Caco-2 (cell line): ENCODE measurements around the gene PAK5. TPM values are rescaled to one million over a fixed set of nuclear protein-coding genes. Genes with fewer than 3 reads are reported as not detected.

Experiments
- BruUV-seq: library from RNA; stranded (reverse); fragments of 400-500 nt; replicated peaks from 2 replicates; lab custom pipeline; 2021; lab: Mats Ljungman, UMichigan
- CTCF ChIA-PET: fragments of 300-600 bp; sonication (Branson Sonifier 250); formaldehyde crosslinking; loops from one replicate; lab custom pipeline; 2022; ENCODE audit warnings: antibody characterized with exemption; lab: Charles Lee
- POLR2A ChIA-PET: fragments of 300-600 bp; sonication (Branson Sonifier 250); formaldehyde crosslinking; loops from one replicate; lab custom pipeline; 2022; ENCODE audit warnings: antibody characterized with exemption; lab: Charles Lee
- DNase-seq, 2 experiments: peaks; one replicate each; pipeline versions ENCODE4 v3.0.0 to v3.0.0-alpha.2; 2020 to 2022
- H3K27me3 ChIP-seq: replicated peaks from 2 replicates; pipeline ENCODE4 v1.6.0; 2011; ENCODE audit warnings: low read length; ENCODE audit not compliant: control insufficient read depth, insufficient read depth
- H3K36me3 ChIP-seq: 2 replicates; pipeline ENCODE4 v1.5.1; 2011; ENCODE audit warnings: low read length; ENCODE audit not compliant: control insufficient read depth, insufficient read depth
- H3K4me1 ChIP-seq: fragments of 250-450 bp; sonication (Bioruptor Pico); 2 replicates; pipeline ENCODE4 v1.5.1; 2020; ENCODE audit warnings: mild to moderate bottlenecking
- H3K4me3 ChIP-seq: 2 replicates; pipeline ENCODE4 v1.5.1; 2011; ENCODE audit warnings: low read depth, mild to moderate bottlenecking, control low read depth, low read length
- H3K9me3 ChIP-seq: fragments of 250-450 bp; sonication (Bioruptor Pico); 2 replicates; pipeline ENCODE4 v1.5.1; 2020; ENCODE audit warnings: mild to moderate bottlenecking, moderate library complexity
- H3K27ac Mint-ChIP-seq: one replicate; pipeline ENCODE4 v1.8.0; 2022; ENCODE audit warnings: mixed read lengths; ENCODE audit not compliant: unreplicated experiment
- H3K27me3 Mint-ChIP-seq: one replicate; pipeline ENCODE4 v1.8.0; 2022; ENCODE audit warnings: mixed read lengths; ENCODE audit not compliant: insufficient read depth, unreplicated experiment
- H3K36me3 Mint-ChIP-seq: one replicate; pipeline ENCODE4 v1.8.0; 2022; ENCODE audit warnings: mild to moderate bottlenecking, mixed read lengths; ENCODE audit not compliant: insufficient read depth, unreplicated experiment
- H3K4me1 Mint-ChIP-seq: one replicate; pipeline ENCODE4 v1.8.0; 2022; ENCODE audit warnings: low read depth, mixed read lengths; ENCODE audit not compliant: unreplicated experiment
- H3K4me3 Mint-ChIP-seq: one replicate; pipeline ENCODE4 v1.8.0; 2022; ENCODE audit warnings: mild to moderate bottlenecking, moderate library complexity, mixed read lengths; ENCODE audit not compliant: unreplicated experiment
- H3K9me3 Mint-ChIP-seq: one replicate; pipeline ENCODE4 v1.8.0; 2022; ENCODE audit warnings: mixed read lengths; ENCODE audit not compliant: unreplicated experiment
- intact Hi-C: fragments of 100-400 bp; cut with micrococcal nuclease; formaldehyde crosslinking; loops from one replicate; pipeline ENCODE4 v1.10.0; 2022; ENCODE audit not compliant: unreplicated experiment
- total RNA-seq: library from RNA; stranded (reverse); gene quantifications from 2 replicates; pipeline ENCODE4 v1.2.3, GENCODE V29; 2022
- TF ChIP-seq, protein P1 (sequence below), 2 experiments: fragments of 200-600 bp in 1 of 2; IDR thresholded peaks; 1 replicate in 1 of 2; 2 replicates in 1 of 2; pipeline versions ENCODE4 v1.5.1 to v1.8.0; 2011 to 2022; ENCODE audit warnings: antibody characterized with exemption in 1 of 2, control low read depth in 1 of 2, inconsistent platforms in 1 of 2, low read depth in 1 of 2, low read length in 1 of 2, mild to moderate bottlenecking in 1 of 2, moderate library complexity in 1 of 2; ENCODE audit not compliant: insufficient read depth in 1 of 2, severe bottlenecking in 1 of 2, unreplicated experiment in 1 of 2

Gene PAK5
- total RNA-seq, 1 experiment from 2014 or later: not detected

DNA sequence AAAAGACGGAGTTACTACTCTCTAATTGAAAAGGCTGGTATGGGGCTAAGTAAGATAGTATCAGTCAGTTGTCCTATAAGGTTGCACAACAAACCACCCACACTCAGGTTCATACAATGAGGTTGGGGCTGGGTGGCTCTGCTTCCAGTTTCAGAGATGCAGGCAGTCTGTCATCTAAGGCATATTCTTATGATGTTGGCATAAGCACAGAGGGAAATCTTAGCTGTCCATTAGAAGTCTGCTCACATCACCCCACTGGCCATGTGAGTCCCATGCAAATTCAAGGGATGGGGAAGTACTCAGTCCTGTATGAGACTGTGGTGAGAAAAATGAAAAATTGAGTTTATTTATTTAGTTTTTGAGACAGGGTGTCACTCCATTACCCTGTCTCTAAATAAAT is 205.9 kb downstream of the PAK5 start:
- CTCF ChIA-PET: no interaction called here
- Histone ChIP-seq H3K27me3 (no peaks in the 10 kb centered on the region), H3K4me3 (no peak overlapping the region), H3K36me3 (no peaks in the 10 kb centered on the region), H3K4me1 (no peaks in the 10 kb centered on the region), H3K9me3 (no peaks in the 10 kb centered on the region)
- BruUV-seq: no TSS peak
- intact Hi-C loops: no loop called here
- POLR2A ChIA-PET: no interaction called here
- no peak for DNase-seq
- Mint-ChIP-seq H3K27me3 (peaks cover 8% of the 10 kb centered on the region), H3K4me1 (no peaks in the 10 kb centered on the region), H3K36me3 (no peaks in the 10 kb centered on the region), H3K27ac (no peak overlapping the region), H3K4me3 (no peak overlapping the region), H3K9me3 (no peaks in the 10 kb centered on the region)
- TF ChIP-seq, protein P1, sequence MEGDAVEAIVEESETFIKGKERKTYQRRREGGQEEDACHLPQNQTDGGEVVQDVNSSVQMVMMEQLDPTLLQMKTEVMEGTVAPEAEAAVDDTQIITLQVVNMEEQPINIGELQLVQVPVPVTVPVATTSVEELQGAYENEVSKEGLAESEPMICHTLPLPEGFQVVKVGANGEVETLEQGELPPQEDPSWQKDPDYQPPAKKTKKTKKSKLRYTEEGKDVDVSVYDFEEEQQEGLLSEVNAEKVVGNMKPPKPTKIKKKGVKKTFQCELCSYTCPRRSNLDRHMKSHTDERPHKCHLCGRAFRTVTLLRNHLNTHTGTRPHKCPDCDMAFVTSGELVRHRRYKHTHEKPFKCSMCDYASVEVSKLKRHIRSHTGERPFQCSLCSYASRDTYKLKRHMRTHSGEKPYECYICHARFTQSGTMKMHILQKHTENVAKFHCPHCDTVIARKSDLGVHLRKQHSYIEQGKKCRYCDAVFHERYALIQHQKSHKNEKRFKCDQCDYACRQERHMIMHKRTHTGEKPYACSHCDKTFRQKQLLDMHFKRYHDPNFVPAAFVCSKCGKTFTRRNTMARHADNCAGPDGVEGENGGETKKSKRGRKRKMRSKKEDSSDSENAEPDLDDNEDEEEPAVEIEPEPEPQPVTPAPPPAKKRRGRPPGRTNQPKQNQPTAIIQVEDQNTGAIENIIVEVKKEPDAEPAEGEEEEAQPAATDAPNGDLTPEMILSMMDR (IDR thresholded peaks at IDR 0.05; ENCODE audit: insufficient read depth in 1 of 2, low read depth in 1 of 2, low read length in 1 of 2, severe bottlenecking in 1 of 2, unreplicated experiment in 1 of 2): no peak

DNA sequence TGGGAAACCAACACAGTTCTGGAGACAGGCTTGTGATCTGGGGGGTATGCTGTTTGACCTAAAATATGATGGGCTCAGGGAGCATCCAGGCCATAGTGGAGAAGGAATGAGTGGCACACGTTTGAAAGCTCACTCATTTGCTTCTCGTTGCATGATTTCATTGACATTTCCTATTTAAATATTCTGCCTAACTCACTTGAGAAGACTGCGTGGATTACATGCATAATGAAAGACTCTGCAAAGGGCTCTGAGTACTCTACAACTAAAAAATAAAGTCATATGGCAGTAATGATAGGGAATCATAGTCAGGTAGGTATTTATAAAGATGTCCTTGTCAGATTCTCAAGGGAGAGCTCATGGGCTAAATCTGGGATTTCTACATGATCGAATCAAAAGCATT is 206.6 kb downstream of the PAK5 start:
- DNase-seq: no peak
- CTCF ChIA-PET: interaction anchor here (1.2 kb wide), 1 partner anchor 46 kb away, joined by 3 read pairs; no protein-coding TSS in a partner anchor
- no peaks in the 10 kb centered on the region for H3K9me3 Mint-ChIP-seq
- H3K4me3 Mint-ChIP-seq: no peak overlapping the region
- POLR2A ChIA-PET: no interaction called here
- no peaks in the 10 kb centered on the region for H3K4me1 ChIP-seq
- intact Hi-C loops: no loop called here
- H3K36me3 Mint-ChIP-seq: no peaks in the 10 kb centered on the region
- no peaks in the 10 kb centered on the region for H3K36me3 ChIP-seq
- no TSS peak for BruUV-seq
- H3K27me3 ChIP-seq: no peaks in the 10 kb centered on the region; the same call in 1 of the 2 replicates
- TF ChIP-seq, protein P1 (IDR thresholded peaks at IDR 0.05; ENCODE audit: insufficient read depth in 1 of 2, low read depth in 1 of 2, low read length in 1 of 2, severe bottlenecking in 1 of 2, unreplicated experiment in 1 of 2): no peak
- H3K4me1 Mint-ChIP-seq: no peaks in the 10 kb centered on the region
- H3K27ac Mint-ChIP-seq: no peak overlapping the region
- H3K4me3 ChIP-seq: no peak overlapping the region
- peaks cover 8% of the 10 kb centered on the region for H3K27me3 Mint-ChIP-seq
- H3K9me3 ChIP-seq: no peaks in the 10 kb centered on the region

DNA sequence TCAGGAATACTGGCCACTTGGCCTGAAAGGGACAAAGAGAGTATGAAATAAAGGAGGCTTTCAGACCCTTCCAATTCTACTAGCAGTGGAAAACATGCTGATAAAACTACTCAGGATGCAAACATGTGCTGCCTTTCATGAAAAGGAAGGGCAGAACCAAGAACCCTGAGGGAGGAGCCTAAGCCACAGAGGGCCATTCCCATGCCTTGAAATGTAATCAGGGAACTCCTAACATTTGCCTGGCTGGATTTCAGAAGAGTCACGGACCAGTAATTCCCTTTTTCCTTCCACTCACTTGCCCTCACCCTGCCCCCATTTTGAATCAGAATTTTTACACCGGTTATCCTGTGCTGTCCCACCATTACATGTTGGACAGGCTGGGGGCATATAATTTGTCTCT is 208.3 kb downstream of the PAK5 start:
- Histone ChIP-seq H3K27me3 (no peaks in the 10 kb centered on the region; the same call in 1 of the 2 replicates), H3K4me3 (no peak overlapping the region), H3K4me1 (no peaks in the 10 kb centered on the region), H3K9me3 (no peaks in the 10 kb centered on the region), H3K36me3 (no peaks in the 10 kb centered on the region)
- Mint-ChIP-seq H3K27ac (no peak overlapping the region), H3K4me1 (no peaks in the 10 kb centered on the region), H3K9me3 (no peaks in the 10 kb centered on the region), H3K27me3 (peaks cover 6% of the 10 kb centered on the region), H3K36me3 (no peaks in the 10 kb centered on the region), H3K4me3 (no peak overlapping the region)
- BruUV-seq: no TSS peak
- CTCF ChIA-PET: no interaction called here
- POLR2A ChIA-PET: no interaction called here
- TF ChIP-seq, protein P1 (IDR thresholded peaks at IDR 0.05; ENCODE audit: insufficient read depth in 1 of 2, low read depth in 1 of 2, low read length in 1 of 2, severe bottlenecking in 1 of 2, unreplicated experiment in 1 of 2): no peak
- no peak for DNase-seq
- intact Hi-C loops: no loop called here
